H1 (cell line): ENCODE measurements around the gene WDR26. TPM values are rescaled to one million over a fixed set of nuclear protein-coding genes. Genes with fewer than 3 reads are reported as not detected.

ENCODE experiments used
- CTCF ChIA-PET: fragments of 300-600 bp; sonication (Branson Sonifier 250); formaldehyde crosslinking; loops from one replicate; lab custom pipeline; 2021; ENCODE audit not compliant: partially characterized antibody; lab: Charles Lee
- POLR2A ChIA-PET: fragments of 300-600 bp; sonication (Branson Sonifier 250); formaldehyde crosslinking; loops from one replicate; lab custom pipeline; 2021; ENCODE audit warnings: inconsistent platforms; ENCODE audit not compliant: partially characterized antibody; lab: Charles Lee
- DNase-seq, 2 experiments: peaks; one replicate each; pipeline versions ENCODE4 v3.0.0 to v3.0.0-alpha.2; 2010 to 2022; ENCODE audit warnings: low spot score in 2 of 2, low read depth in 1 of 2, mixed read lengths in 1 of 2
- FAIRE-seq: peaks from 2 replicates; lab custom pipeline; 2011; peaks lifted over from hg19 to GRCh38; lab: Jason Lieb, UNC
- H2AFZ ChIP-seq: 2 replicates; pipeline ENCODE4 v1.8.1; 2012; ENCODE audit warnings: low read length, inconsistent platforms
- H2AK5ac ChIP-seq: 2 replicates; pipeline ENCODE4 v1.6.1; 2013; ENCODE audit warnings: low read depth, low read length
- H2BK120ac ChIP-seq: replicated peaks from 2 replicates; pipeline ENCODE3; 2013; ENCODE audit warnings: low read depth, low read length, inconsistent platforms
- H2BK12ac ChIP-seq: 2 replicates; pipeline ENCODE4 v1.6.1; 2013; ENCODE audit warnings: low read depth, low read length
- H2BK15ac ChIP-seq: 2 replicates; pipeline ENCODE4 v1.6.1; 2013; ENCODE audit warnings: low read length
- H2BK20ac ChIP-seq: 2 replicates; pipeline ENCODE4 v1.6.1; 2013; ENCODE audit warnings: low read length
- H2BK5ac ChIP-seq: 2 replicates; pipeline ENCODE4 v1.6.1; 2013; ENCODE audit warnings: low read depth, low read length
- H3K14ac ChIP-seq: 2 replicates; pipeline ENCODE4 v1.6.1; 2013; ENCODE audit warnings: inconsistent platforms; ENCODE audit not compliant: insufficient read length
- H3K18ac ChIP-seq: 2 replicates; pipeline ENCODE4 v1.6.1; 2013; ENCODE audit warnings: low read length; ENCODE audit errors: extremely low read depth
- H3K23ac ChIP-seq: 2 replicates; pipeline ENCODE4 v1.6.1; 2013; ENCODE audit warnings: inconsistent platforms; ENCODE audit not compliant: insufficient read length
- H3K23me2 ChIP-seq: 2 replicates; pipeline ENCODE4 v1.6.1; 2013; ENCODE audit warnings: low read depth, low read length
- H3K27ac ChIP-seq: 2 replicates; pipeline ENCODE4 v1.6.1; 2011; ENCODE audit warnings: low read depth, low read length, inconsistent platforms
- H3K27me3 ChIP-seq, 4 experiments: replicated peaks in 1 of 4; 1 replicate in 1 of 4; 2 replicates in 3 of 4; pipeline versions ENCODE4 v1.6.1 to v1.8.1; 2011 to 2013; ENCODE audit warnings: low read length in 3 of 4, mild to moderate bottlenecking in 3 of 4, inconsistent platforms in 2 of 4, mixed read lengths in 2 of 4, moderate library complexity in 1 of 4; ENCODE audit not compliant: control insufficient read depth in 3 of 4, insufficient read depth in 3 of 4; ENCODE audit errors: extremely low read depth in 1 of 4
- H3K36me3 ChIP-seq, 4 experiments: 2 replicates each; pipeline versions ENCODE4 v1.6.1 to v1.8.1; 2011 to 2013; ENCODE audit warnings: mild to moderate bottlenecking in 4 of 4, low read length in 3 of 4, moderate library complexity in 2 of 4, control low read depth in 1 of 4, inconsistent platforms in 1 of 4; ENCODE audit not compliant: insufficient read depth in 4 of 4, control insufficient read depth in 2 of 4
- H3K4ac ChIP-seq: replicated peaks from 2 replicates; pipeline ENCODE3; 2013; ENCODE audit warnings: low read length, low read depth, mixed read lengths, inconsistent platforms; ENCODE audit not compliant: insufficient read length
- H3K4me1 ChIP-seq, 4 experiments: replicated peaks in 1 of 4; 1 replicate in 1 of 4; 2 replicates in 3 of 4; pipeline versions ENCODE4 v1.6.1 to v1.8.1; 2011 to 2013; ENCODE audit warnings: low read length in 3 of 4, inconsistent platforms in 2 of 4, mixed read lengths in 1 of 4; ENCODE audit not compliant: insufficient read depth in 4 of 4, control insufficient read depth in 3 of 4
- H3K4me2 ChIP-seq, 2 experiments: 2 replicates each; pipeline versions ENCODE4 v1.6.1 to v1.8.1; 2011 to 2013; ENCODE audit warnings: low read depth in 2 of 2, low read length in 2 of 2, control low read depth in 1 of 2, inconsistent platforms in 1 of 2, mild to moderate bottlenecking in 1 of 2; ENCODE audit not compliant: insufficient read depth in 1 of 2
- H3K4me3 ChIP-seq, 4 experiments: fragments of 200-600, 300-600 bp in 1 of 4; sonication (generic), shearing (Covaris generic), sonication (Bioruptor Twin) in 1 of 4; 2 replicates each; pipeline versions ENCODE4 v1.5.1 to v1.8.1; 2011 to 2016; ENCODE audit warnings: low read length in 4 of 4, low read depth in 3 of 4, control low read depth in 2 of 4, inconsistent platforms in 2 of 4, mild to moderate bottlenecking in 2 of 4, mixed read lengths in 1 of 4, moderate library complexity in 1 of 4; ENCODE audit not compliant: insufficient read depth in 2 of 4; ENCODE audit errors: extremely low read depth in 1 of 4
- H3K56ac ChIP-seq: replicated peaks from 2 replicates; pipeline ENCODE3; 2013; ENCODE audit warnings: low read depth, mild to moderate bottlenecking, mixed read lengths, low read length, inconsistent platforms; ENCODE audit not compliant: insufficient read length
- H3K79me1 ChIP-seq: 2 replicates; pipeline ENCODE4 v1.6.1; 2013; ENCODE audit warnings: low read depth, low read length, control low read depth
- H3K79me2 ChIP-seq, 2 experiments: 2 replicates each; pipeline versions ENCODE4 v1.6.1 to v1.8.1; 2012 to 2013; ENCODE audit warnings: low read length in 2 of 2, mild to moderate bottlenecking in 2 of 2, inconsistent platforms in 1 of 2; ENCODE audit not compliant: insufficient read depth in 2 of 2, control insufficient read depth in 1 of 2
- H3K9ac ChIP-seq, 4 experiments: replicated peaks in 1 of 4; 1 replicate in 1 of 4; 2 replicates in 3 of 4; pipeline versions ENCODE4 v1.6.1 to v1.8.1; 2011 to 2013; ENCODE audit warnings: low read depth in 3 of 4, low read length in 3 of 4, control low read depth in 2 of 4, mild to moderate bottlenecking in 2 of 4, moderate library complexity in 2 of 4, inconsistent platforms in 1 of 4; ENCODE audit errors: extremely low read depth in 1 of 4
- H3K9me3 ChIP-seq, 2 experiments: 2 replicates each; pipeline versions ENCODE4 v1.6.1 to v1.8.1; 2012 to 2013; ENCODE audit warnings: mild to moderate bottlenecking in 2 of 2, moderate library complexity in 2 of 2, control low read depth in 1 of 2, inconsistent platforms in 1 of 2, low read depth in 1 of 2, low read length in 1 of 2, mixed read lengths in 1 of 2; ENCODE audit not compliant: insufficient read depth in 2 of 2
- H4K20me1 ChIP-seq, 2 experiments: replicated peaks in 1 of 2; 2 replicates each; pipeline versions ENCODE3 to v1.8.1; 2011 to 2013; ENCODE audit warnings: inconsistent platforms in 2 of 2, low read length in 2 of 2, mild to moderate bottlenecking in 1 of 2; ENCODE audit not compliant: insufficient read depth in 2 of 2, control insufficient read depth in 1 of 2
- H4K5ac ChIP-seq: 2 replicates; pipeline ENCODE4 v1.6.1; 2013; ENCODE audit warnings: low read length, low read depth, mixed read lengths, inconsistent platforms; ENCODE audit not compliant: insufficient read length
- H4K8ac ChIP-seq: 2 replicates; pipeline ENCODE4 v1.8.0; 2013; ENCODE audit warnings: mild to moderate bottlenecking, moderate library complexity, low read length, inconsistent platforms; ENCODE audit not compliant: insufficient read depth; ENCODE audit errors: extremely low read depth
- H4K91ac ChIP-seq: replicated peaks from 2 replicates; pipeline ENCODE3; 2013; ENCODE audit warnings: low read length, mixed read lengths, inconsistent platforms; ENCODE audit not compliant: insufficient read length
- CTCF ChIP-seq, 3 experiments: IDR thresholded peaks; 1 replicate in 2 of 3; 2 replicates in 1 of 3; pipeline versions ENCODE4 v1.5.1 to v1.6.1; 2011; ENCODE audit warnings: low read length in 3 of 3, mild to moderate bottlenecking in 3 of 3, inconsistent platforms in 2 of 3, low read depth in 1 of 3, moderate library complexity in 1 of 3; ENCODE audit not compliant: insufficient read depth in 1 of 3; ENCODE audit errors: control extremely low read depth in 1 of 3
- TBP ChIP-seq: IDR thresholded peaks from 2 replicates; pipeline ENCODE4 v1.6.1; 2011; ENCODE audit warnings: low read depth, low read length, improper control_type of control experiment
- WGBS, 2 experiments: shearing (Covaris generic) in 1 of 2; methylation state at CpG; one replicate each; pipeline versions ENCODE4 v1.1.6 to v1.1.7; 2013 to 2015; ENCODE audit warnings: low lambda C conversion rate in 2 of 2, mixed read lengths in 2 of 2, inconsistent platforms in 1 of 2, low coverage in 1 of 2, missing lambda C conversion rate in 1 of 2; ENCODE audit not compliant: insufficient replicate concordance in 2 of 2, insufficient coverage in 1 of 2, insufficient read length in 1 of 2; ENCODE audit errors: extremely low coverage in 1 of 2, missing lambda C conversion rate in 1 of 2; 5-methylcytosine and 5-hydroxymethylcytosine counted together
- polyA plus RNA-seq, 7 experiments: library from polyadenylated mRNA; depleted of rRNA in 3 of 7; stranded (reverse) in 5 of 7; unstranded in 2 of 7; fragments of >200 nt in 5 of 7; fragments of 200-250 nt in 2 of 7; gene quantifications; 1 replicate in 5 of 7; 2 replicates in 1 of 7; 4 replicates in 1 of 7; pipeline versions ENCODE4 v1.2.1 to v1.2.3, GENCODE V29; 2011 to 2013; ENCODE audit warnings: missing spikeins in 2 of 7, mixed read lengths in 2 of 7
- total RNA-seq: library from RNA; stranded (reverse); fragmentation: NEBNext Ultra II Directional; extraction: Animal tissue kit (Norgen Biotek cat#: 25700); gene quantifications from 2 replicates; pipeline ENCODE4 v1.2.1, GENCODE V29; 2021

WDR26 gene
- total and polyA plus RNA-seq, 2 of the 8 experiments (the other 6 are each of a cell fraction or from before 2014, with no cell fraction given) = 18.0 to 72.5 TPM

- 0 out of 2 replicates have a peak, but pooled peaks have one; percentile 18 for TF ChIP-seq TBP
- no peak for TF ChIP-seq CTCF (IDR thresholded peaks at IDR 0.05; ENCODE audit: control extremely low read depth in 1 of 3, insufficient read depth in 1 of 3, low read depth in 1 of 3, low read length in 3 of 3)
- TF ChIP-seq, all 59 proteins: peak for 1
- H2BK20ac ChIP-seq = peak overlapping the region; percentile 56
- H3K4me1 ChIP-seq = peaks cover 5 to 11% (median 8%) of the 10 kb centered on the region in 4 experiments; a peak in 6 of 7 replicates
- POLR2A ChIA-PET = no interaction called here
- H2BK5ac ChIP-seq = peak overlapping the region; percentile 41; the same call in 1 of the 2 replicates
- H3K4me3 ChIP-seq = peak overlapping the region in 1 of 4 experiments; percentile 23; a peak in 1 of 8 replicates
- H3K27ac ChIP-seq = peak overlapping the region; percentile 56; the same call in 1 of the 2 replicates
- no peaks in the 10 kb centered on the region for H4K20me1 ChIP-seq
- H3K56ac ChIP-seq = peak overlapping the region; percentile 1
- peak overlapping the region; percentile 92 for H4K5ac ChIP-seq
- no peak overlapping the region for H4K8ac ChIP-seq
- peak overlapping the region in 3 of 4 experiments; percentile 1 to 48 (median 39); a peak in 2 of 7 replicates for H3K9ac ChIP-seq
- H3K4ac ChIP-seq = peak overlapping the region; percentile 55
- peak overlapping the region in 1 of 2 experiments; percentile 50; a peak in 3 of 4 replicates for H3K4me2 ChIP-seq
- H3K79me2 ChIP-seq = no peaks in the 10 kb centered on the region
- H3K18ac ChIP-seq = peak overlapping the region; percentile 97
- H2BK15ac ChIP-seq = no peak overlapping the region
- peaks cover 5% of the 10 kb centered on the region for H3K23me2 ChIP-seq
- DNase-seq (no peak), FAIRE-seq (no peak)
- H4K91ac ChIP-seq = peak overlapping the region; percentile 36
- peak overlapping the region; percentile 0 for H3K23ac ChIP-seq
- no peak overlapping the region; the same call in 1 of the 2 replicates for H2BK12ac ChIP-seq
- peaks cover 12 to 23% of the 10 kb centered on the region in 2 experiments for H3K9me3 ChIP-seq
- peak overlapping the region; percentile 96 for H2BK120ac ChIP-seq
- H3K79me1 ChIP-seq = no peaks in the 10 kb centered on the region
- 91% methylated on average over 1 of the region's 4 CpGs; no CpG with 5 or more reads in 1 of the 2 experiments for WGBS, 2 experiments
- H2AFZ ChIP-seq = no peak overlapping the region
- CTCF ChIA-PET = interaction anchor here (0.6 kb wide), 1 partner anchor 118 kb away, joined by 4 read pairs; no protein-coding TSS in a partner anchor
- no peaks in the 10 kb centered on the region for H3K27me3 ChIP-seq
- no peak overlapping the region for H3K14ac ChIP-seq
- 0 out of 8 replicates have a peak, but pooled peaks cover 0 to 2% (median 0%) of the 10 kb centered on the region in 4 experiments for H3K36me3 ChIP-seq
- no peak overlapping the region for H2AK5ac ChIP-seq
These were observed 95.1 kb downstream of the WDR26 start for GRCh38 chr1:224339442-224340033.
